ENCODE data around the gene RCAN1. TPM values are rescaled to one million over a fixed set of nuclear protein-coding genes. Genes with fewer than 3 reads are reported as not detected.
"Not testable (repeated sequence)": the region's sequence is repeated elsewhere in the genome, so short reads cannot be mapped to it uniquely, and the experiment has no call there.

Gene RCAN1
- total RNA-seq, 1 donor from 2014 or later = 33.4 TPM

- H3K9me3 ChIP-seq (ENCODE audit: control insufficient read depth in 3 of 3, low read length in 3 of 3) = peaks cover 0 to 3% (median 0%) of the 10 kb centered on the region in 3 donors
- H3K27me3 ChIP-seq (ENCODE audit: control insufficient read depth in 3 of 3, insufficient read depth in 3 of 3, low read length in 3 of 3) = no peaks in the 10 kb centered on the region
- no peak overlapping the region for H3K27ac ChIP-seq (ENCODE audit: low read depth, low read length)
Observed at GRCh38 chr21:34500191-34500590, 114.7 kb downstream of the RCAN1 start.

GRCh38 chr21:34499116-34499515 lies 115.8 kb downstream of the RCAN1 start:
- Histone ChIP-seq H3K27me3 (ENCODE audit: control insufficient read depth in 3 of 3, insufficient read depth in 3 of 3, low read length in 3 of 3) (no peaks in the 10 kb centered on the region), H3K4me3 (ENCODE audit: low read length in 3 of 3) (no peak overlapping the region), H3K9ac (ENCODE audit: low read depth in 1 of 3, low read length in 3 of 3) (no peak overlapping the region), H3K9me3 (ENCODE audit: control insufficient read depth in 3 of 3, low read length in 3 of 3) (peaks cover 0 to 3% (median 0%) of the 10 kb centered on the region in 3 donors), H3K4me1 (ENCODE audit: control insufficient read depth in 3 of 3, insufficient read depth in 3 of 3, low read length in 3 of 3) (no peaks in the 10 kb centered on the region), H3K36me3 (ENCODE audit: control insufficient read depth in 3 of 3, insufficient read depth in 3 of 3, low read length in 3 of 3) (no peaks in the 10 kb centered on the region), H3K27ac (ENCODE audit: low read depth, low read length) (no peak overlapping the region)

More at GRCh38 chr21:34500191-34500590, 114.7 kb downstream of the RCAN1 start:
- H3K4me1 ChIP-seq (ENCODE audit: control insufficient read depth in 3 of 3, insufficient read depth in 3 of 3, low read length in 3 of 3) = no peaks in the 10 kb centered on the region
- H3K4me3 ChIP-seq (ENCODE audit: low read length in 3 of 3) = no peak overlapping the region
- H3K36me3 ChIP-seq (ENCODE audit: control insufficient read depth in 3 of 3, insufficient read depth in 3 of 3, low read length in 3 of 3) = no peaks in the 10 kb centered on the region
- H3K9ac ChIP-seq (ENCODE audit: low read depth in 1 of 3, low read length in 3 of 3) = no peak overlapping the region

GRCh38 chr21:34498623-34499022 lies 116.3 kb downstream of the RCAN1 start:
- H3K4me3 ChIP-seq (ENCODE audit: low read length in 3 of 3) = no peak overlapping the region
- H3K36me3 ChIP-seq (ENCODE audit: control insufficient read depth in 3 of 3, insufficient read depth in 3 of 3, low read length in 3 of 3) = no peaks in the 10 kb centered on the region
- H3K27ac ChIP-seq (ENCODE audit: low read depth, low read length) = no peak overlapping the region
- H3K27me3 ChIP-seq (ENCODE audit: control insufficient read depth in 3 of 3, insufficient read depth in 3 of 3, low read length in 3 of 3) = no peaks in the 10 kb centered on the region
- no peak overlapping the region for H3K9ac ChIP-seq (ENCODE audit: low read depth in 1 of 3, low read length in 3 of 3)
- peaks cover 0 to 3% (median 0%) of the 10 kb centered on the region in 3 donors for H3K9me3 ChIP-seq (ENCODE audit: control insufficient read depth in 3 of 3, low read length in 3 of 3)
- no peaks in the 10 kb centered on the region for H3K4me1 ChIP-seq (ENCODE audit: control insufficient read depth in 3 of 3, insufficient read depth in 3 of 3, low read length in 3 of 3)

GRCh38 chr21:34483854-34484253 lies 131.1 kb downstream of the RCAN1 start:
- not testable (repeated sequence) for H3K27ac ChIP-seq (ENCODE audit: low read depth, low read length); H3K27me3 ChIP-seq (ENCODE audit: control insufficient read depth in 3 of 3, insufficient read depth in 3 of 3, low read length in 3 of 3); H3K9me3 ChIP-seq (ENCODE audit: control insufficient read depth in 3 of 3, low read length in 3 of 3); H3K36me3 ChIP-seq (ENCODE audit: control insufficient read depth in 3 of 3, insufficient read depth in 3 of 3, low read length in 3 of 3); H3K9ac ChIP-seq (ENCODE audit: low read depth in 1 of 3, low read length in 3 of 3); H3K4me3 ChIP-seq (ENCODE audit: low read length in 3 of 3); H3K4me1 ChIP-seq (ENCODE audit: control insufficient read depth in 3 of 3, insufficient read depth in 3 of 3, low read length in 3 of 3)

GRCh38 chr21:34483435-34483834 lies 131.5 kb downstream of the RCAN1 start:
- H3K9ac ChIP-seq (ENCODE audit: low read depth in 1 of 3, low read length in 3 of 3); H3K27me3 ChIP-seq (ENCODE audit: control insufficient read depth in 3 of 3, insufficient read depth in 3 of 3, low read length in 3 of 3); H3K9me3 ChIP-seq (ENCODE audit: control insufficient read depth in 3 of 3, low read length in 3 of 3); H3K4me1 ChIP-seq (ENCODE audit: control insufficient read depth in 3 of 3, insufficient read depth in 3 of 3, low read length in 3 of 3); H3K36me3 ChIP-seq (ENCODE audit: control insufficient read depth in 3 of 3, insufficient read depth in 3 of 3, low read length in 3 of 3); H3K27ac ChIP-seq (ENCODE audit: low read depth, low read length); H3K4me3 ChIP-seq (ENCODE audit: low read length in 3 of 3): not testable (repeated sequence)

- H3K9me3 ChIP-seq (ENCODE audit: control insufficient read depth in 3 of 3, low read length in 3 of 3); H3K4me1 ChIP-seq (ENCODE audit: control insufficient read depth in 3 of 3, insufficient read depth in 3 of 3, low read length in 3 of 3); H3K9ac ChIP-seq (ENCODE audit: low read depth in 1 of 3, low read length in 3 of 3); H3K36me3 ChIP-seq (ENCODE audit: control insufficient read depth in 3 of 3, insufficient read depth in 3 of 3, low read length in 3 of 3); H3K27ac ChIP-seq (ENCODE audit: low read depth, low read length); H3K27me3 ChIP-seq (ENCODE audit: control insufficient read depth in 3 of 3, insufficient read depth in 3 of 3, low read length in 3 of 3); H3K4me3 ChIP-seq (ENCODE audit: low read length in 3 of 3): not testable (repeated sequence)
Observed at GRCh38 chr21:34467333-34467732, 147.6 kb downstream of the RCAN1 start.

Other genes starting within 250 kb of the RCAN1 start
- 6.3 TPM for gene SMIM11, start 239.6 kb downstream of the RCAN1 start, total RNA-seq
- gene SMIM34, start 191.2 kb downstream of the RCAN1 start, total RNA-seq = not detected
- 0.52 TPM for gene KCNE1, start 102.9 kb downstream of the RCAN1 start, total RNA-seq
- under 0.01 TPM for gene CLIC6, start 53.9 kb upstream of the RCAN1 start, total RNA-seq

Measured in skeletal muscle tissue (tissue), 4 donors.